Muscle of leg (tissue), 11 donors: ENCODE measurements around the gene IL17A. TPM values are rescaled to one million over a fixed set of nuclear protein-coding genes. Genes with fewer than 3 reads are reported as not detected.

ENCODE experiments used
- DNase-seq: peaks from one replicate; pipeline ENCODE4 v3.0.0; 2013
- H3K27ac ChIP-seq: one replicate; pipeline ENCODE4 v1.5.1; 2013; ENCODE audit warnings: mild to moderate bottlenecking, low read length, control low read depth
- H3K27me3 ChIP-seq: one replicate; pipeline ENCODE4 v1.6.1; 2013; ENCODE audit warnings: low read length; ENCODE audit not compliant: control insufficient read depth, insufficient read depth
- H3K36me3 ChIP-seq: one replicate; pipeline ENCODE4 v1.6.1; 2013; ENCODE audit warnings: low read length; ENCODE audit not compliant: control insufficient read depth, insufficient read depth
- H3K4me1 ChIP-seq: one replicate; pipeline ENCODE4 v1.6.1; 2013; ENCODE audit warnings: low read length; ENCODE audit not compliant: control insufficient read depth, insufficient read depth
- H3K4me3 ChIP-seq: one replicate; pipeline ENCODE4 v1.5.1; 2013; ENCODE audit warnings: low read length, control low read depth
- H3K9me3 ChIP-seq: replicated peaks from 2 replicates; pipeline ENCODE4 v1.6.1; 2013; ENCODE audit warnings: low read depth, low read length; ENCODE audit not compliant: control insufficient read depth
- WGBS: methylation state at CpG from one replicate; pipeline ENCODE4 v1.1.5; 2013; ENCODE audit warnings: missing lambda C conversion rate; ENCODE audit not compliant: insufficient coverage; 5-methylcytosine and 5-hydroxymethylcytosine counted together
- polyA plus RNA-seq, 8 donors: library from polyadenylated mRNA; unstranded; fragments of 120-200 nt; gene quantifications; one replicate each; pipeline versions ENCODE4 v1.2.1 to v1.2.3, GENCODE V29; 2013; ENCODE audit warnings: inconsistent platforms in 1 of 8, low replicate concordance in 1 of 8; ENCODE audit not compliant: insufficient read length in 8 of 8, insufficient read depth in 1 of 8
- total RNA-seq: library from RNA; stranded (reverse); fragments of 120-200 nt; gene quantifications from one replicate; pipeline ENCODE4 v1.2.4, GENCODE V29; 2013

Gene IL17A
- total and polyA plus RNA-seq, 9 donors = not detected

GRCh38 chr6:52209770-52210169, 23.6 kb downstream of the IL17A start:
- WGBS = no CpG with 5 or more reads among the region's 2 CpGs
- Histone ChIP-seq H3K27me3 (no peaks in the 10 kb centered on the region), H3K4me3 (no peak overlapping the region), H3K4me1 (no peaks in the 10 kb centered on the region), H3K36me3 (no peaks in the 10 kb centered on the region), H3K9me3 (no peaks in the 10 kb centered on the region), H3K27ac (no peak overlapping the region)
- DNase-seq = no peak

GRCh38 chr6:52210227-52210626, 24.1 kb downstream of the IL17A start:
- no peaks in the 10 kb centered on the region for H3K9me3 ChIP-seq
- DNase-seq = no peak
- H3K36me3 ChIP-seq = no peaks in the 10 kb centered on the region
- WGBS = 82% methylated on average over 1 of the region's 2 CpGs
- H3K4me3 ChIP-seq = no peak overlapping the region
- H3K4me1 ChIP-seq = no peaks in the 10 kb centered on the region
- no peak overlapping the region for H3K27ac ChIP-seq
- no peaks in the 10 kb centered on the region for H3K27me3 ChIP-seq

- Histone ChIP-seq H3K27ac (no peak overlapping the region), H3K27me3 (no peaks in the 10 kb centered on the region), H3K4me3 (no peak overlapping the region), H3K4me1 (no peaks in the 10 kb centered on the region), H3K9me3 (no peaks in the 10 kb centered on the region), H3K36me3 (no peaks in the 10 kb centered on the region)
- WGBS = no CpG with 5 or more reads among the region's 2 CpGs
- DNase-seq = no peak
These were observed 27.0 kb downstream of the IL17A start for GRCh38 chr6:52213127-52213526.

- H3K4me1 ChIP-seq = no peaks in the 10 kb centered on the region
- H3K36me3 ChIP-seq = no peaks in the 10 kb centered on the region
- no peak overlapping the region for H3K27ac ChIP-seq
- no peak for DNase-seq
- no peak overlapping the region for H3K4me3 ChIP-seq
- H3K27me3 ChIP-seq = no peaks in the 10 kb centered on the region
- H3K9me3 ChIP-seq = no peaks in the 10 kb centered on the region
These were observed 29.6 kb downstream of the IL17A start for GRCh38 chr6:52215787-52216186.

- Histone ChIP-seq H3K27ac (no peak overlapping the region), H3K27me3 (no peaks in the 10 kb centered on the region), H3K4me3 (no peak overlapping the region), H3K36me3 (no peaks in the 10 kb centered on the region), H3K4me1 (no peaks in the 10 kb centered on the region), H3K9me3 (no peaks in the 10 kb centered on the region)
- DNase-seq = no peak
- WGBS = 80% methylated on average over 4 of the region's 5 CpGs
These were observed 30.9 kb downstream of the IL17A start for GRCh38 chr6:52216932-52217575.

GRCh38 chr6:52217761-52218160, 31.6 kb downstream of the IL17A start:
- Histone ChIP-seq H3K4me1 (no peaks in the 10 kb centered on the region), H3K4me3 (no peak overlapping the region), H3K27me3 (no peaks in the 10 kb centered on the region), H3K36me3 (no peaks in the 10 kb centered on the region), H3K27ac (no peak overlapping the region), H3K9me3 (no peaks in the 10 kb centered on the region)
- no peak for DNase-seq
- WGBS = 92% methylated on average over 2 of the region's 2 CpGs

GRCh38 chr6:52221302-52221701, 35.1 kb downstream of the IL17A start:
- no peaks in the 10 kb centered on the region for H3K9me3 ChIP-seq
- H3K27me3 ChIP-seq = no peaks in the 10 kb centered on the region
- no peaks in the 10 kb centered on the region for H3K4me1 ChIP-seq
- no peak overlapping the region for H3K4me3 ChIP-seq
- no peaks in the 10 kb centered on the region for H3K36me3 ChIP-seq
- no peak for DNase-seq
- 70% methylated on average over 2 of the region's 3 CpGs for WGBS
- no peak overlapping the region for H3K27ac ChIP-seq

DNA sequence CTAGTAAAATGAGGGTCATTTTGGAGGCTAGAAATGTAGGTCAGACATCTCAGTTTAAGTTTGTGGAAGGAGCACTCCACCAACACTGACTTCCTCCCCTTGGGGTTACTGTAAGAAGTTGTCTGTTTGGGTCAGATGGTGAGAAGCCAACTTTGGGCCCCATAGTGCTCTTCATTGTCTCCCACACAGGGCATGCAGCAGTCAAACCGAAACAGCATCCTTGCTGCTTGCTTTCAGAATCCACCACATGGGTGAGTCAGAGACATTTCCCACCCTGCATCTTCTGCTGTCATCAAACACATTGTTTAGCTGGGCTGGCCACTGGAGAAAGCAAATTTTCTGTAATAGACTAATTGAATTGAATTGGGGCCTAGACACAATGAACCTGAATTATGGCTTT, 41.3 kb downstream of the IL17A start:
- no peaks in the 10 kb centered on the region for H3K9me3 ChIP-seq
- no peaks in the 10 kb centered on the region for H3K36me3 ChIP-seq
- H3K4me3 ChIP-seq = no peak overlapping the region
- no CpG with 5 or more reads among the region's 1 CpG for WGBS
- no peak for DNase-seq
- H3K4me1 ChIP-seq = no peaks in the 10 kb centered on the region
- no peak overlapping the region for H3K27ac ChIP-seq
- H3K27me3 ChIP-seq = no peaks in the 10 kb centered on the region

- DNase-seq = no peak
These were observed 44.5 kb downstream of the IL17A start for GRCh38 chr6:52230685-52231084.

DNA sequence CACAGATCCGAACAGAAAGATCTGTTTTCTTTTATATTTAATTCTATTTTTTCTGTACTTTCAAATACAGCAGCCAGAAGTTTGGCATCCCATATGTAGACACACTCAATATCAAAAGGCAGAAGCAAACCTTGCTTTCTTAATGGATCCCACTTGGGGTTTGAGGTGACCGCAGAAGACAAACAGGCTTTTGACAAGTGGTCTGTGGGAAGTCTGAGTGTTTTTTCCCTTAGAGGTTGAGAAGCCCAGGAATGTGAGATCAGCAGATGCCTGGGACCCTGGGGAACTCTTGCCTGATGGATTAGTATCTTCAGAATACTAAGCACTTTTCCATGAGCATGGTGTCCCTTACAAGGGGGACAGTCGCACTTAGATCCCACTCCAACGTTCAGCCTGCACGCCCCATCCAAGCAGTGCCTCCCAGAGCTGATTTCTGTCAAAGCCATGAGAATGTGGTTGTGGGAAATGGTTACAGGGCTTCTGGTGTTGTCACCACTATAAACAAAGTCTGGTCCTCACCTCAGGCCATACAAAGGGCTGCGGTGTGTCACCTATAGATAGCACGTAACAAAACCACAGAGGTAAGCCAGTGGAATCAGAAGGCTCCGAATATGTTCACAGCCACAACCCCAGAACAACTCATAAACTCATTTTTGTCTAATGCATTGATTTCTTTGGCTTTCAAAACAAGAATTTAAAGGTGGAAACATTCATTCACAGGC, 45.4 kb downstream of the IL17A start:
- DNase-seq = no peak
- H3K4me3 ChIP-seq = no peak overlapping the region
- H3K36me3 ChIP-seq = no peaks in the 10 kb centered on the region
- H3K27me3 ChIP-seq = no peaks in the 10 kb centered on the region
- no peak overlapping the region for H3K27ac ChIP-seq
- no peaks in the 10 kb centered on the region for H3K9me3 ChIP-seq
- no peaks in the 10 kb centered on the region for H3K4me1 ChIP-seq
- 50% methylated on average over 1 of the region's 8 CpGs for WGBS

More at GRCh38 chr6:52230685-52231084, 44.5 kb downstream of the IL17A start:
- no CpG with 5 or more reads among the region's 1 CpG for WGBS
- no peaks in the 10 kb centered on the region for H3K4me1 ChIP-seq
- no peaks in the 10 kb centered on the region for H3K36me3 ChIP-seq
- H3K9me3 ChIP-seq = no peaks in the 10 kb centered on the region
- H3K27ac ChIP-seq = no peak overlapping the region
- H3K4me3 ChIP-seq = no peak overlapping the region
- no peaks in the 10 kb centered on the region for H3K27me3 ChIP-seq
